Left renal cortex interstitium (tissue), 4 donors: ENCODE measurements around the gene COLGALT1. TPM values are rescaled to one million over a fixed set of nuclear protein-coding genes. Genes with fewer than 3 reads are reported as not detected.
"Not testable (repeated sequence)": the region's sequence is repeated elsewhere in the genome, so short reads cannot be mapped to it uniquely, and the experiment has no call there.

Source experiments
- DNase-seq, 4 donors: peaks; one replicate each; pipeline ENCODE4 v3.0.0-alpha.2; 2013; ENCODE audit warnings: low read depth in 4 of 4, low spot score in 2 of 4, missing footprints in 1 of 4
- polyA plus RNA-seq, 4 donors: library from polyadenylated mRNA; unstranded; fragments of 120-200 nt; gene quantifications; one replicate each; pipeline ENCODE4 v1.2.1, GENCODE V29; 2013; ENCODE audit not compliant: insufficient read length in 4 of 4

Gene COLGALT1
- polyA plus RNA-seq, 4 donors: 44.7 to 64.4 (median 52.7) TPM

DNA sequence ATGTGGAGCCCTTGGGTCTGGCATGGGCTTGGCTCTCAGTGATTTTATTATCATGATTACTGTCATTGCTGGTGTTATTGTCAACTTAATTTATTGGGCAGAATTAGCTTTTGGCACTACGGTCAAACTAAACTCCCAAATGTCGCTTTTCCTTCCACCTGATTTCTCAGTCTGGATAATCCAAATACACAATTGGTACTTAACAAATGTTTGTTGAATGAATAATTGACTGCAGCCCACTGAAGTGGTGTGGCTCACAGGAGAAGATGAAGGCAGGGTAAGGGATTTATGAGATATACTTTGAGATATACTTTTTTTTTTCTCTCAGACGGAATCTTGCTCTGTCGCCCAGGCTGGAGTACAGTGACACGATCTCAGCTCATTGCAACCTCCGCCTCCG is 1.5 kb downstream of the COLGALT1 start:
- DNase-seq: no peak

DNA sequence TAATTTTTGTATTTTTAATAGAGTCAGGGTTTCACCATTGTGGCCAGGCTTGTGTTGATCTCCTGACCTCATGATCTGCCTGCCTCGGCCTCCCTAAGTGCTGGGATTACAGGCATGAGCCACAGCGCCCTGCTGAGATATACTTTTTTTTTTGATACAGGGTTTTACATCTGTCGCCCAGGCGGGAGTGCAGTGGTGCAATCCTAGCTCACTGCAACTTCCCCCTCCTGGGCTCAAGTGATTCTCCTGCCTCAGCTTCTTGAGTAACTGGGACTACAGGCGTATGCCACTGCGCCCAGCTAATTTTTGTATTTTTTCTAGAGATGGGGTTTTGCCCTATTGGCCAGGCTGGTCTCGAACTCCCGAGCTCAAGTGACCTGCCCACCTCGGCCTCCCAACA is 2.0 kb downstream of the COLGALT1 start:
- no peak for DNase-seq

DNA sequence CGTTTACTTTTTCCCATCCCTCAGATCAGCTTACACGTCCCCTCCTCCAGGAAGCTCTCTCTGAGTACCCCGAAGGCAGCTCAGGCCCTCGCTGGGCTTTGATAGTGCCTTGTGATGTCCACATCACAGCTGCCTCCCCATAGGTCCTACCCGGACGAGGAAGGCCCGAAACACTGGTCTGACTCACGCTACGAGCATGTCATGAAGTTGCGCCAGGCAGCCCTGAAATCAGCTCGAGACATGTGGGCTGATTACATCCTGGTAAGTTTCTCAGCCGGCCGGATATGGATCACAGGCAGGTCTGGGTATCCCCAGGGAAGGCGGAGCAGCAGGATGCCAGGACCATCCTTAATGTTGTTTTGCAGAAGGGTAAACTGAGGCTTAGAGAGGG is 4.8 kb downstream of the COLGALT1 start:
- DNase-seq: no peak

DNA sequence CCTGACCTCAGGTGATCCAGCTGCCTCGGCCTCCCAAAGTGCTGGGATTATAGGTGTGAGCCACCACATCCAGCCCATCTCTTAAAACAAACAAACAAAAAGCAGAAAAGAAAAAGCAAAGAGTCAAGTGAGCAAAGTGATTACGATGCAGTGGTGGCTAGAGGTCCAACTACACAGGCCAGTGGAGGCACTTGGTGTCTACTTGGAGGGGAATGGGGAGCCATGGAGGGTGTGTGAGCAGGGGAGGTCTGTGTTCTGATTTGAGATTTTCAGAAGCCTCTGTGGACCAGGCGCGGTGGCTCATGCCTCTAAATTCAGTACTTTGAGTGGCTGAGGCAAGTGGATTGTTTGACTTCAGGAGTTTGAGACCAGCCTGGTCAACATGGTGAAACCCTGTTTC is 6.6 kb downstream of the COLGALT1 start:
- DNase-seq: no peak

DNA sequence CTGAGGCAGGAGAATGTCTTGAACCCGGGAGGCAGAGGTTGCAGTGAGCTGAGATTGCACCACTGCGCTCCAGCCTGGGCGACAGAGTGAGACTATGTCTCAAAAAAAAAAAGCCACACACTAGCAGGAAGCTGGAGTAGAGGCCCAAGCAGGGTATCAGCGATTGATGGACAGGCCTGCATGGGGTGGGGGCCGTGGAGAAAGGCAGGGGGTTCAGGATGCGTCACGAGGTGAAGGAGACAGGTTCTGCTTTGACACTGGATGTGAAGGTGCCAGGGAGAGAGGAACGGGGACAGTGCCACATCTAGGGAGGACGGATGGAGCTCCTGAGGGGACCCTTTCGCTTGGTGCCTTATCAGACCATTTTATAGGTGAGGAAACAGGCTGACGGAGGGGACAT is 7.1 kb downstream of the COLGALT1 start:
- no peak for DNase-seq

DNA sequence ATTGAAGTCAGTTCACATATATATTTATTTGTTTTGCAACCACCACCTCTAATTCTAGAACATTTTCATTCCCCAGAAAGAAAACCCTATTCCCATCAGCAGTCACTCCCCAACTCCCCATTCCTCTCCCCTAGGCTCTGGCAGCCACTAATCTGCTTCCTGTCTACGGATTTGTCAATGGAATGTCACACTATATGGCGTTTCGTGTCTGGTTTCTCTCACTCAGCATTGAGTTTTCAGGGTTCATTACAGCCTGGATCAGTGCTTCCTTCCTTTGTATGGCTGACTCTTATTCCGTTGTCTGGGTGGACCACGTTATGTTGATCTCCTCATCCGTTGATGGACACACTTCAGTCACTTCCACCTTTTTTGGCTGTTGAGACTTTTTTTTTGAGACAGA is 9.3 kb downstream of the COLGALT1 start:
- no peak for DNase-seq

DNA sequence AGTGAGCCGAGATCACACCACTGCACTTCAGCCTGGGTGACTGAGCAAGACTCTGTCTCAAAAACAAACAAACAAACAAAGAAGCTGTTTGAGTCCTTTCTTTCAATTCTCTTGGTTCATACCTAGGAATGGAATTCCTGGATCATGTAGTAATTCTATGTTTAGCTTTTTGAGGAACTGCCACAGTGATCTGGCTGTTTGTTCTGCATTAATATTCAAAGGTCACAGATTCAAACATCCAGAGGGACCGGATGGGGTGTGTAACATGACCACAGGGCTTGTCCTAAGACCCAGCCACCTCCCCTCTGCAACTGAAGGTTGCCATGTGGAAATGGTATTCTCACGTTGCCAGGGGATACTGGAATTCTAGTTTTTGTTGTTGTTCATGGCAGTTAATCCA is 10.2 kb downstream of the COLGALT1 start:
- no peak for DNase-seq

DNA sequence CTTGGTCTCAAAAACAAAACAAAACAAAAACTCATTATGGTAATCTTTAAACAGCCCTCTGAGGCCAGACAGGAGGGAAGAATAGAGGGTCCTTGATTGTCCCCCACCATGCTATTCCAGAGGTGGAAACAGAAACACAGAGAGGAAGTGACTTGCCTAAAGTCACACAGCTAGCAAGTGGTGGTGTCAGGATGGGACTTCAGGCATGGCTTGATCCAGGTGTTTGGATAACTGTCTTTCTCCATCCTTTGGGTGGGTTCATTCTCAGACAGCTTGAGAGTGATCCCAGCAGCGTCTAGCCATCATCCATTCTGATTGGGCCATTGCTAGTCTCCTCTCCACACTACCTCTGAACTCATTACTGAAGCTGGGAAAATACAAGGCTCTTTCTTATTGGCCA is 12.5 kb downstream of the COLGALT1 start:
- DNase-seq: no peak

DNA sequence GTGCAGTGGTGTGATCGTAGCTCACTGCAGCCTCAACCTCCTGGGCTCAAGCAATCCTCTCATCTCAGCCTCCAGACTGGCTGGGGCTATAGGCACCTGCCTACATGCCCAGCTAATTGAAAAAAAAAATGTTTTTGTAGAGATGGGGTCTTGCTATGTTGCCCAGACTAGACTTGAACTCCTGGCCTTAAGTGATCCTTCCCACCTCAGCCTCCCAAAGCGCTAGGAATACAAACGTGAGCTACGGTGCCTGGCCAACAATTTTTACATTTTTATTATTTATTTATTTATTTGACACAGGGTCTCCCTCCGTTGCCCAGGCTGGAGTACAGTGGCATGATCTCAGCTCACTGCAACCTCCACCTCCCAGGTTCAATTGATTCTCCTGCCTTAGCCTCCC is 14.8 kb downstream of the COLGALT1 start:
- not testable (repeated sequence) for DNase-seq

DNA sequence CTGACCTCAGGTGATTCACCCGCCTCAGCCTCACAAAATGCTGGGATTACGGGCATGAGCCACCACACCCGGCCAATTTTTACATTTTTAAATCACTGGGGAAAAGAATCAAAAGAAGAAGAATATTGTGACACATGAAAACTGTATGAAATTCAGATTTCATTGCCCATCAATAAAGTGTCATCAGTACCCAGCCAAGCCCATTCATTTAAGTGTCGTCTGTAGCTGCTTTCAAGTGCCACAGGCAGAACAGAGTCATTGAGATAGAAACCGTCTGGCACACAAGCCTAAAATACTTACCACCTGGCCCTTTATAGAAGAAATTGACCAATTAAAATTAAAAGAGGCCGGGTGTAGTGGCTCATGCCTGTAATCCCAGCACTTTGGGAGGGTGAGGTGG is 15.3 kb downstream of the COLGALT1 start:
- DNase-seq: no peak

DNA sequence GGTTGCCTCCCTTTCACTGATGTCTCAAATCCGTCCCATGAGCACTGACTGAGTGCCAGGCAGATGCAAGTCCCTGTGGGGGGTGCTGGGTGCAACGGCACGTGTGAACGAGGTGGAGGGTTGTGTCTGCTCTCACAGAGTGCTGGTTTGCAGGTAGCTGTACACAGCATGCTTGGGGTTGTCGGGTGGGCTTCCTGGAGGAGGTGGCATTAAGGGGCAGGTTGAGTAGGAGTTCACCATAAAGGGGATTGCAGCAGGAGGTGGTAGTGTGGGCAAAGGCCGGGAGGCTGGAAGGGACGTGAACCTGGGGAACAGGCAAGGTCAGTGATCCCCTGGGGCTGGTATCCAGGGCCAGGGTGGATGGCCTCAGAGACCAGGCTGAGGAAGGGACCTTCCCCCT is 17.2 kb downstream of the COLGALT1 start:
- DNase-seq: no peak

DNA sequence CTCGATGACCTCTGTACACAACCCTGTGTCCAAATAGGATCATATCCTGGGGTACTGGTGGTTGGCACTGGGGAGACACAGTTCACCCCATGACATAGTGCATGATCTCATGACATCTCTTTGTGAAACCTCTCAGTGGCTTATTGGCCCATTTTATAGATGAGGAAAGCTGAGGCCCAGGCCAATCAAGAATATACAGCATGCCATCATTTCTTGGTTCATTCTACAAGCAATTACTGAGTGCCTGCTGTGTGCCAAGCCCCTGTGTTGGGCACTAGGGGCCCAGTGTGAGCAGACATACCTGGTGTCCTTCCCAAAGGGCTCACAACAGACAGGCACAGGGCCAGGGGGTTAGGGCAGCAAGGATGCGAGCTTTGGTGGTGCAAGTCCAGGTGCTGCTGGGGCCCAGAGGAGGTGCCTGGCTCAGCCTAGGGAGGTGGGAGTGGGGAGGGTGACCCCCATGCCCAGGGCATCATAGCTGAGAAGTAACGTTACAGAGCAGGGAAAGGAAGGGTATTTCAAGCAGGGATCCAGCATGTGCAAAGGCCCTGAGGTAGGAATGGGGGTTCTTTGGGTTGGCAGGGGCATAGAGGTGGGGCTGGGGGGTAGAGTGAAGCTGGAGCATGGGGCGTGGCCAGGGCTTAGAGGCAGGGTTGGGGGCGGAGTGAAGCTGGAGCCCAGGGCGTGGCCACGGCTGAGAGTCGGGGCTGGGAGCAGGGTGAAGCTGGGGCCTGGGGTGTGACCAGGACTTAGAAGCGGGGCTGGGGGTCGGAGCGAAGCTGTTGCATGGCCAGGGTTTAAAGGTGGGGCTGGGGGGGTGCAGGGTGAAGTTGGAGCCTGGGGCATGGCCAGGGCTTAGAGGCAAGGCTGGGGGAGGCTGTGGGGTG is 20.7 kb downstream of the COLGALT1 start:
- no peak for DNase-seq

DNA sequence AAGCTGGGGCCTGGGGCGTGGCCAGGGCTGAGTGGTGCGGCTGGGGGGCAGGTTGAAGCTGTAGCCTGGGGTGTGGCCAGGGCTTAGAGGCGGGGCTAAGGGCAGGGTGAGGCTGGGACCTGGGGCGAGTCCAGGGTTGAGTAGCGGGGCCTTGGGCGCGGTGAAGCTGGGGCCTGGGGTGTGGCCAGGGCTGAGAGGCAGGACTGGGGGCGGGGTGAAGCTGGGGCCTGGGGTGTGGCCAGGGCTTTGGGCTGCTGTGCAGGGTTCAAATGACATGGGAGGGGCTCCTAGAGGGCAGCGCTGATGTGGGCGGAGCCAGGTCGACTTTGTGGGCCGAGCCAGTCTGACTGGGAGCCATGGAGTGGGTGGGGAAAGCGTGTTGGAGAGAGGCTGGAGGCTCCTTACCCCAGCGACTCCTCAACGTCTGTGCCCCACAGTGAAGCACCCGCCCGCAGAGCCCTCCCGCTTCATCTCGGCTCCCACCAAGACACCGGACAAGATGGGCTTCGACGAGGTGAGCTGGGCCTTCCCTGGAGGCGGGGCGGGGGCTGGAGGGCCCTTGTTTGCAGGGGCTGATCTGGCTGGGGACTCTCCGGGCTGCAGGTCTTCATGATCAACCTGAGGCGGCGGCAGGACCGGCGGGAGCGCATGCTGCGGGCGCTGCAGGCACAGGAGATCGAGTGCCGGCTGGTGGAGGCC is 21.5 kb downstream of the COLGALT1 start:
- DNase-seq: no peak

DNA sequence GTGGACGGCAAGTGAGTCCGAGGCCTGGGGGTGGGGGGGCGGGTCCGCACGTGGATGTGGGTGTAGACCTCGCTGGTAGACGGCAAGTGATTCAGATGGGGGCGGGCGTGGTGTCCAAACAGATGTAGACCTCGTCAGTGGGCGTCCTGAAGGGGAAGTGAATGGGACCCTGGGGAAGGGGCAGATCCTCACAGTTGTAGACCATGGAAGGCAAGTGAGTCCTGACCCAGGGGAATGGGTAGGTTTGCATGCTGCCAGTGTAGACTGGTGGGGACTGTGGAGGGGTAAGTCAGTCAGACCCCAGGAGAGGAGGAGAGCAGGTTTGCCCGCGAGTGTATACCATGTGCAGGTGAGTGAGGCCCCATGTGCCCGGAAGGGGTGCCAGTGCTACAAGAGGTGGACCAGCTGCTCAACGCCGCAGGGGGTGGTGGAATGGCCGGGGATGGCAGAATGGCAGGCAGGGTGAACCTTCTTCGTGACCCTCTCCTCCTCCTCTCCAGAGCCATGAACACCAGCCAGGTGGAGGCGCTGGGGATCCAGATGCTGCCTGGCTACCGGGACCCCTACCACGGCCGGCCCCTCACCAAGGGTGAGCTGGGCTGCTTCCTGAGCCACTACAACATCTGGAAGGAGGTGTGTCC is 22.1 kb downstream of the COLGALT1 start:
- DNase-seq: no peak

DNA sequence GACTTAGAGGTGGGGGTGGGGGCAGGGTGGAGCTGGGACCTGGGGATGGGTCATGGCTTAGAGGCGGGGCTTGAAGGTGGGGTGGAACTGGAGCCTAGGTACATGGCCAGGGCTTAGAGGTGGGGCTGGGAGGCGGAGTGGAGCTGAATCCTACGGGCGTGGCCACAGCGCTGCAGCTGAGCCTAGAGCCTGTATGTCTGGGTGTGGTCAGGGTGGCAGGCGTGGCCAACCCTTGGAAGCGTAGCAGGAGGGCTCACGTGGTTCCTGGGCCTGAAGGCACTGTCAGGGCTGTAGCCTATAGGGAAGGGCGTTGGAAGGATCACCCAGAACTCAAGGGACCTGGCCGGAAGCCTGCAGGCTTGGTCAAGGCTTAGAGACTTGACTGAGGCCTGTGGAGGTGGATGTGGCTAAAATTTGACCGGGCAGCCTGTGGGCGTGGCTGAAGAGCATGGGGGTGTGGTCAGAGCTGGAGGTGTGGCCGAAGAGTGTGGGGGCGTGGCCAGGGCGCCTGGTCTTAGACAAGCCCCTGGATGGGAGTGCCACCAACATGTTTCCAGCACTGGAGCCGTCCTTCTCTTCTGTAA is 24.3 kb downstream of the COLGALT1 start:
- no peak for DNase-seq

DNA sequence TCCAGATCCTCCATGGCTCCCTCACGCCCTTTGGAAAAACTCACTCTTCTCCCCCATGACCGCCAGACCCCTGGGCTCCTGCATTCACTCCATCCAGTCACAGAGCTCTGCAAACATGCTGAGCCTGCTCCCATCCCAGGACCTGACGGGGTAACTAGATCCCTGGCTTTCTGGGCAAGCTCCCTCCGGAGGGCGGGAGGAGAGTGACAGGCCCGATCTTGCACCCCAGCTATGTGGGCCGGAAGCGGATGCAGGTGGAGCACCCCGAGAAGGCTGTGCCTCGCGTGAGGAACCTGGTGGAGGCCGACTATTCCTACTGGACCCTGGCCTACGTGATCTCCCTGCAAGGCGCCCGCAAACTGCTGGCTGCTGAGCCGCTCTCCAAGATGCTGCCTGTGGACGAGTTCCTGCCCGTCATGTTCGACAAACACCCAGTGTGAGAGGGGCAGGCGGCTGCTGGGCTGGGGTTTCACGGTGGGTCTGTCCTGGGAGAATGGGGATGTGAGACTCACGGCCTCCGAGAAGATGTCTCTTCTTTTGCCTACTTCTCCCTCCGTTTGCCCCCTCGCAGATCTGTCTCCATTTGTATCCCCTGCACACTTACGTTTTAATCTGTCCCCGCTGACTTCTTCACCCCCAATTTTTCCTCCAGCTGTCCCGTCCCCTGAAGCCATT is 25.2 kb downstream of the COLGALT1 start:
- no peak for DNase-seq

DNA sequence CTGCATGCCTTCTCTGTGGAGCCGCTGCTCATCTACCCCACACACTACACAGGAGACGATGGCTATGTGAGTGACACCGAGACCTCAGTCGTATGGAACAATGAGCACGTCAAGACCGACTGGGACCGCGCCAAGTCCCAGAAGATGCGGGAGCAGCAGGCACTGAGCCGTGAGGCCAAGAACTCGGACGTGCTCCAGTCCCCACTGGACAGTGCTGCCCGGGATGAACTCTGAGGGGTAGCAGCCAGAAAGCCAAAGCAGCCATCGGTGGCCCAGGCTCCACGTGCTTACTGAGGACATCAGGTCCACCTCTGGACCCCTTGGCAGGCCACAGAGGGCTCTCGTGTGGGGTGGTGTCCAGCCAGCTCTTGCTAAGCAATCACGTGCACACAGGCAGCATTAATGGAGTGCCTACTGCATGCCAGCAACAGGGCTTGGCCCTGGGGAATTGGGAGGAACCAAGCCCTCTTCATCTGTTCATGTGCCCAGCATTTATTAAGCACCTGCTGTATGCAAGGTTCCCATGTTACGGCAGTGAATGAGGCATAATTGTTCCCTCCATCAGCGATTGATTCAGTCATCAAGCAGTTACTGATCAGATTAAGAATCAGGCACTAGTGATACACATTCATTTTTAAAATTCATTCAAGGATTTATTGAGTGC is 25.9 kb downstream of the COLGALT1 start:
- DNase-seq: no peak

DNA sequence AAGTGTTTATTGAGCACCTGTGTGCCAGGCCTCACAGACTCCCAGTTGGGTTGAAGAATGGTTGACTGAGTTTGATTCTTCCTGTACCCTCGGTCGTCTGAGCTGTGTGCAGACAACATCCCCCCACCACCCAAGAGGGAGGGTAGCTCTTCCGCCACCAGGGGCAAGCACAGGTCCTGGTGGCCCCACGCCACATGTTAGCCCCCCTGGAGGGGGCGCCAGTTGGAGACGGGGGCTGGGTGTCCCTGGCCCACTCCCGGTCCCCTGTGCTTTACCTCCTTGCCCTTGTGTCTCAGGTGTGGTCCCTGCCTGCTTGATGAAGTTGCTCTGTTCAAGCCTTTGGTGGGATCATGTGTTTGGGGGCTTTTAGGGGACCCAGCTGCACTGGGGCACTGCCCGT is 27.2 kb downstream of the COLGALT1 start:
- no peak for DNase-seq

DNA sequence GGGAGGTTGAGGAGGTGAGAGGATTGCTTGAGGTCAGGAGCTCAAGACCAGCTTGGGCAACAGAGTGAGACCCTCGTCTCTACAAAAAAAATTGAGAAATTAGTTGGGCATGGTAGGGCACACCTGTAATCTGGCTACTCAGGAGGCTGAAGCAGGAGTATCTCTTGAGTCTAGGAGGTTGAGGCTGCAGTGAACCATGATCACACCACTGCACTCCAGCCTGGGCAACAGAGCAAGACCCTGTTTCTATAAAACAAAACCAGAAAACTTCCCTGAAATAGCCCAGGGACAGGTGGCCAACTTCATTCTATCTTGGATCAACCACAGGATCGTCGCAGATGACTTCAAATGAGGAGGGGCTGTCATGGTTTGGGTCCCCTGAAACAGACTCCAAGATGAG is 28.7 kb downstream of the COLGALT1 start:
- no peak for DNase-seq

DNA sequence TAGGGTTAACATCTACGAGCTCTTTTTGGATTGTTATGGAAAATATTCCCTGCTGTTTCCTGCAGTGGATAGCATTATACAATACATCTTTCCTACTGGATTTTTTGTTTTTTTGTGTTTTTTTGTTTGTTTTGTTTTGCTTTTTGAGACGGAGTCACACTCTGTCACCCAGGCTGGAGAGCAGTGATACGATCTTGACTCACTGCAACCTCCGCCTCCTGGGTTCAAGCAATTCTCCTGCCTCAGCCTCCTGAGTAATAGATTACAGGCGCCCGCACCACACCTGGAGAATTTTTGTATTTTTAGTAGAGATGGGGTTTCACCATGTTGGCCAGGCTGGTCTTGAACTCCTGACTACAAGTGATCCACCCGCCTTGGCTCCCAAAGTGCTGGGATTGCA is 29.9 kb downstream of the COLGALT1 start:
- DNase-seq: not testable (repeated sequence)
